ENCODE data around the gene AKR1B1. TPM values are rescaled to one million over a fixed set of nuclear protein-coding genes. Genes with fewer than 3 reads are reported as not detected.

Gene AKR1B1
- total RNA-seq, 1 experiment from 2014 or later = 135 TPM

DNA sequence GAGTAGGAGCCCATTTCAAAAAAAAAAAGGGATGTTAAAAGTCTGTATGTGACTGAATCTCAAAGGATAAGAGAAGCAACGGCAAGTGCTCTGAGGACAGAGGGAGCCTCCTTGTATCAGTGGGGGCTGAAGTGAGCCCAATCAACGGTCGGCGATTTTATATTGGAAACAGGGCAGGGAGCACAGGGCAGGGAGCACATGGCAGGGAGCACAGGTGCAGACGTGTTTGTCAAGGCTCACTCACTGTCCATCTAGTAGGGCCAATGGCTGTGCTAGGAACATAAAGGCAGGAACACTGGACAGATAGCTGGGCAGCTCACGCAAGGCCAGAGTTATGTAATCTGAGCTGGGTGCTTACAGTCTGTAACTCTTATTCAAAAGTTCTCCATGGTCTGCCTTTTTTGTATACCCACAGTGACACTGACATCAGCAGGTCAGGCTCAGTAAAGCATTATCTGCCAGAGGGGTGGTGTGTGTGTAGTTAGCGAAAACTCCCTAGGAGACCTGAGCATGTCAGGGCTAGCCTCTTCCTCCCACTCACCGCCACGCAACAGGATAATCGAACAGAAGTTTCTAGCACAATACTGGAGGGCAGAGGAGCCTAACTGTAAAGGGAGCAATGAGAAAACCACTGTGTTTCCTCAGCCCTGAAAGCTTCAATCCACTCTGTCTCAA is 15.4 kb downstream of the AKR1B1 start (continued):
- TF ChIP-seq, protein P1, sequence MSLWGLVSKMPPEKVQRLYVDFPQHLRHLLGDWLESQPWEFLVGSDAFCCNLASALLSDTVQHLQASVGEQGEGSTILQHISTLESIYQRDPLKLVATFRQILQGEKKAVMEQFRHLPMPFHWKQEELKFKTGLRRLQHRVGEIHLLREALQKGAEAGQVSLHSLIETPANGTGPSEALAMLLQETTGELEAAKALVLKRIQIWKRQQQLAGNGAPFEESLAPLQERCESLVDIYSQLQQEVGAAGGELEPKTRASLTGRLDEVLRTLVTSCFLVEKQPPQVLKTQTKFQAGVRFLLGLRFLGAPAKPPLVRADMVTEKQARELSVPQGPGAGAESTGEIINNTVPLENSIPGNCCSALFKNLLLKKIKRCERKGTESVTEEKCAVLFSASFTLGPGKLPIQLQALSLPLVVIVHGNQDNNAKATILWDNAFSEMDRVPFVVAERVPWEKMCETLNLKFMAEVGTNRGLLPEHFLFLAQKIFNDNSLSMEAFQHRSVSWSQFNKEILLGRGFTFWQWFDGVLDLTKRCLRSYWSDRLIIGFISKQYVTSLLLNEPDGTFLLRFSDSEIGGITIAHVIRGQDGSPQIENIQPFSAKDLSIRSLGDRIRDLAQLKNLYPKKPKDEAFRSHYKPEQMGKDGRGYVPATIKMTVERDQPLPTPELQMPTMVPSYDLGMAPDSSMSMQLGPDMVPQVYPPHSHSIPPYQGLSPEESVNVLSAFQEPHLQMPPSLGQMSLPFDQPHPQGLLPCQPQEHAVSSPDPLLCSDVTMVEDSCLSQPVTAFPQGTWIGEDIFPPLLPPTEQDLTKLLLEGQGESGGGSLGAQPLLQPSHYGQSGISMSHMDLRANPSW (CRISPR knock-in tag; conservative IDR thresholded peaks at IDR 0.05; ENCODE audit: low read depth) = no peak
- TF ChIP-seq, protein P2, sequence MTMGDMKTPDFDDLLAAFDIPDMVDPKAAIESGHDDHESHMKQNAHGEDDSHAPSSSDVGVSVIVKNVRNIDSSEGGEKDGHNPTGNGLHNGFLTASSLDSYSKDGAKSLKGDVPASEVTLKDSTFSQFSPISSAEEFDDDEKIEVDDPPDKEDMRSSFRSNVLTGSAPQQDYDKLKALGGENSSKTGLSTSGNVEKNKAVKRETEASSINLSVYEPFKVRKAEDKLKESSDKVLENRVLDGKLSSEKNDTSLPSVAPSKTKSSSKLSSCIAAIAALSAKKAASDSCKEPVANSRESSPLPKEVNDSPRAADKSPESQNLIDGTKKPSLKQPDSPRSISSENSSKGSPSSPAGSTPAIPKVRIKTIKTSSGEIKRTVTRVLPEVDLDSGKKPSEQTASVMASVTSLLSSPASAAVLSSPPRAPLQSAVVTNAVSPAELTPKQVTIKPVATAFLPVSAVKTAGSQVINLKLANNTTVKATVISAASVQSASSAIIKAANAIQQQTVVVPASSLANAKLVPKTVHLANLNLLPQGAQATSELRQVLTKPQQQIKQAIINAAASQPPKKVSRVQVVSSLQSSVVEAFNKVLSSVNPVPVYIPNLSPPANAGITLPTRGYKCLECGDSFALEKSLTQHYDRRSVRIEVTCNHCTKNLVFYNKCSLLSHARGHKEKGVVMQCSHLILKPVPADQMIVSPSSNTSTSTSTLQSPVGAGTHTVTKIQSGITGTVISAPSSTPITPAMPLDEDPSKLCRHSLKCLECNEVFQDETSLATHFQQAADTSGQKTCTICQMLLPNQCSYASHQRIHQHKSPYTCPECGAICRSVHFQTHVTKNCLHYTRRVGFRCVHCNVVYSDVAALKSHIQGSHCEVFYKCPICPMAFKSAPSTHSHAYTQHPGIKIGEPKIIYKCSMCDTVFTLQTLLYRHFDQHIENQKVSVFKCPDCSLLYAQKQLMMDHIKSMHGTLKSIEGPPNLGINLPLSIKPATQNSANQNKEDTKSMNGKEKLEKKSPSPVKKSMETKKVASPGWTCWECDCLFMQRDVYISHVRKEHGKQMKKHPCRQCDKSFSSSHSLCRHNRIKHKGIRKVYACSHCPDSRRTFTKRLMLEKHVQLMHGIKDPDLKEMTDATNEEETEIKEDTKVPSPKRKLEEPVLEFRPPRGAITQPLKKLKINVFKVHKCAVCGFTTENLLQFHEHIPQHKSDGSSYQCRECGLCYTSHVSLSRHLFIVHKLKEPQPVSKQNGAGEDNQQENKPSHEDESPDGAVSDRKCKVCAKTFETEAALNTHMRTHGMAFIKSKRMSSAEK (CRISPR knock-in tag; IDR thresholded peaks at IDR 0.05; ENCODE audit: borderline replicate concordance) = no peak
- TF ChIP-seq, protein P3, sequence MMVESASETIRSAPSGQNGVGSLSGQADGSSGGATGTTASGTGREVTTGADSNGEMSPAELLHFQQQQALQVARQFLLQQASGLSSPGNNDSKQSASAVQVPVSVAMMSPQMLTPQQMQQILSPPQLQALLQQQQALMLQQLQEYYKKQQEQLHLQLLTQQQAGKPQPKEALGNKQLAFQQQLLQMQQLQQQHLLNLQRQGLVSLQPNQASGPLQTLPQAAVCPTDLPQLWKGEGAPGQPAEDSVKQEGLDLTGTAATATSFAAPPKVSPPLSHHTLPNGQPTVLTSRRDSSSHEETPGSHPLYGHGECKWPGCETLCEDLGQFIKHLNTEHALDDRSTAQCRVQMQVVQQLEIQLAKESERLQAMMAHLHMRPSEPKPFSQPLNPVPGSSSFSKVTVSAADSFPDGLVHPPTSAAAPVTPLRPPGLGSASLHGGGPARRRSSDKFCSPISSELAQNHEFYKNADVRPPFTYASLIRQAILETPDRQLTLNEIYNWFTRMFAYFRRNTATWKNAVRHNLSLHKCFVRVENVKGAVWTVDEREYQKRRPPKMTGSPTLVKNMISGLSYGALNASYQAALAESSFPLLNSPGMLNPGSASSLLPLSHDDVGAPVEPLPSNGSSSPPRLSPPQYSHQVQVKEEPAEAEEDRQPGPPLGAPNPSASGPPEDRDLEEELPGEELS (CRISPR knock-in tag; IDR thresholded peaks at IDR 0.05) = no peak
- TF ChIP-seq, protein P4, sequence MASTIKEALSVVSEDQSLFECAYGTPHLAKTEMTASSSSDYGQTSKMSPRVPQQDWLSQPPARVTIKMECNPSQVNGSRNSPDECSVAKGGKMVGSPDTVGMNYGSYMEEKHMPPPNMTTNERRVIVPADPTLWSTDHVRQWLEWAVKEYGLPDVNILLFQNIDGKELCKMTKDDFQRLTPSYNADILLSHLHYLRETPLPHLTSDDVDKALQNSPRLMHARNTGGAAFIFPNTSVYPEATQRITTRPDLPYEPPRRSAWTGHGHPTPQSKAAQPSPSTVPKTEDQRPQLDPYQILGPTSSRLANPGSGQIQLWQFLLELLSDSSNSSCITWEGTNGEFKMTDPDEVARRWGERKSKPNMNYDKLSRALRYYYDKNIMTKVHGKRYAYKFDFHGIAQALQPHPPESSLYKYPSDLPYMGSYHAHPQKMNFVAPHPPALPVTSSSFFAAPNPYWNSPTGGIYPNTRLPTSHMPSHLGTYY (CRISPR knock-in tag; IDR thresholded peaks at IDR 0.05) = no peak
- TF ChIP-seq NFYB (CRISPR knock-in tag; conservative IDR thresholded peaks at IDR 0.05; ENCODE audit: low read depth) (no peak), FOXJ3 (CRISPR knock-in tag; IDR thresholded peaks at IDR 0.05; ENCODE audit: borderline replicate concordance) (no peak)

DNA sequence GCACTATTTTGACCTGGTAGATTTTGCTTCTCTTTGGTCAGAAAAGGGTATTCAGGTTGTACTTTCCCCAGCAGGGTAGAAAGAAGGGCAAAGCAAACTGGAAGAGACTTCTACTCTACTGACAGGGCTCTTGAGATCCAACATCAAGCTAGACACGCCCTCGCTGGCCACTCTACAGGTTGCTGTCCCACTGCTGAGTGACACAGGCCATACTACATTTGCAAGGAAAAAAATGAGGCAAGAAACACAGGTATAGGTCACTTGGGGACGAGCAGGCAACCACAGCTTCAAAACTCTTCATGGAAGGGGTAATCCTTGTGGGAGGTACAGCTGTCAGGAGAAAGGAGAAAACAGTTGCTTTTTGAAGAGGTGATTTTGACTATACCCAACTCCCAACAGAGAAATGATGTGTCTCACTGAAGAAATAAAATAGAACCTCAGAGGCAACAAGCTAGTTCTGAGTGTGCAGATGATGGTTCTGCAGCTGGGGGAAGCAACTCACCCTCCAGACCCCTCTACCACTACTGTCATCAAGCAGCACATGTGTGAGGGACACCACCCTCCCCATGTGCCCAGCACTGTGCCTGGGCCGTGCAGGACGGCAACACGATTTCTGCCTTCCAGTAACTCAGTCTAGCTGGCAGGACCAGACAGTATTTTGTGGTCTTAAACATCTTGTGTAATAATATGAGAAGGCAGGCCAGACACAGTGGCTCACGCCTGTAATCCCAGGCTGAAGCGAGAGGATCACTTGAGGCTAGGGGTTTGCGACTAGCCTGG is 16.3 kb downstream of the AKR1B1 start:
- H3K9me3 Mint-ChIP-seq = peaks cover 14% of the 10 kb centered on the region
- H3K4me1 Mint-ChIP-seq = no peaks in the 10 kb centered on the region
- no peak overlapping the region for H3K27ac Mint-ChIP-seq
- H3K36me3 Mint-ChIP-seq = peaks cover 79% of the 10 kb centered on the region
- DNase-seq (ENCODE audit: low spot score) = no peak
- no peaks in the 10 kb centered on the region for H3K27me3 Mint-ChIP-seq (ENCODE audit: low read depth)
- ChIA-PET POLR2A (no interaction called here), CTCF (interaction anchor here (1.7 kb wide), 1 partner anchor 10 kb away, joined by 6 read pairs; no protein-coding TSS in a partner anchor)
- ATAC-seq = no peak
- H3K4me3 Mint-ChIP-seq = no peak overlapping the region
- no peak for TF ChIP-seq OVOL2 (CRISPR knock-in tag; IDR thresholded peaks at IDR 0.05; ENCODE audit: borderline replicate concordance)
- no peak for TF ChIP-seq ZNF232 (CRISPR knock-in tag; IDR thresholded peaks at IDR 0.05)
- TF ChIP-seq, protein P1 (CRISPR knock-in tag; conservative IDR thresholded peaks at IDR 0.05; ENCODE audit: low read depth) = no peak
- TF ChIP-seq, protein P5, sequence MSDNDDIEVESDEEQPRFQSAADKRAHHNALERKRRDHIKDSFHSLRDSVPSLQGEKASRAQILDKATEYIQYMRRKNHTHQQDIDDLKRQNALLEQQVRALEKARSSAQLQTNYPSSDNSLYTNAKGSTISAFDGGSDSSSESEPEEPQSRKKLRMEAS (CRISPR knock-in tag; IDR thresholded peaks at IDR 0.05) = no peak
- TF ChIP-seq, protein P3 (CRISPR knock-in tag; IDR thresholded peaks at IDR 0.05) = no peak
- TF ChIP-seq, protein P6, sequence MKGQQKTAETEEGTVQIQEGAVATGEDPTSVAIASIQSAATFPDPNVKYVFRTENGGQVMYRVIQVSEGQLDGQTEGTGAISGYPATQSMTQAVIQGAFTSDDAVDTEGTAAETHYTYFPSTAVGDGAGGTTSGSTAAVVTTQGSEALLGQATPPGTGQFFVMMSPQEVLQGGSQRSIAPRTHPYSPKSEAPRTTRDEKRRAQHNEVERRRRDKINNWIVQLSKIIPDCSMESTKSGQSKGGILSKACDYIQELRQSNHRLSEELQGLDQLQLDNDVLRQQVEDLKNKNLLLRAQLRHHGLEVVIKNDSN (CRISPR knock-in tag; IDR thresholded peaks at IDR 0.05) = no peak
- no peak for TF ChIP-seq MYBL2 (CRISPR knock-in tag; IDR thresholded peaks at IDR 0.05)
- TF ChIP-seq CREM (CRISPR knock-in tag; IDR thresholded peaks at IDR 0.05) = no peak
- TF ChIP-seq JAZF1 (CRISPR knock-in tag; IDR thresholded peaks at IDR 0.05) = no peak
- no peak for TF ChIP-seq JUN (CRISPR knock-in tag; IDR thresholded peaks at IDR 0.05)
